Measurements from ENCODE around the gene PDCD5.

PDCD5 gene

GRCh38 chr19:32614916-32615315 is 33.9 kb downstream of the PDCD5 start:
- no peak for DNase-seq (ENCODE audit: low read depth)
- TF ChIP-seq CTCF (IDR thresholded peaks at IDR 0.05; ENCODE audit: low read length, missing control alignments), result no peak

GRCh38 chr19:32615569-32615968 is 34.6 kb downstream of the PDCD5 start:
- no peak for TF ChIP-seq CTCF (IDR thresholded peaks at IDR 0.05; ENCODE audit: low read length, missing control alignments)
- no peak for DNase-seq (ENCODE audit: low read depth)

More at GRCh38 chr19:32614916-32615315, 33.9 kb downstream of the PDCD5 start:
- no peak overlapping the region for H3K4me3 ChIP-seq (replicated peaks; ENCODE audit: low read depth, low read length)

GRCh38 chr19:32619051-32619685 is 38.2 kb downstream of the PDCD5 start:
- no peak for TF ChIP-seq CTCF (IDR thresholded peaks at IDR 0.05; ENCODE audit: low read length, missing control alignments)
- DNase-seq (ENCODE audit: low read depth), result no peak
- no peak overlapping the region for H3K4me3 ChIP-seq (replicated peaks; ENCODE audit: low read depth, low read length)

More at GRCh38 chr19:32615569-32615968, 34.6 kb downstream of the PDCD5 start:
- H3K4me3 ChIP-seq (replicated peaks; ENCODE audit: low read depth, low read length), result no peak overlapping the region

- no peak for DNase-seq (ENCODE audit: low read depth)
- no peak for TF ChIP-seq CTCF (IDR thresholded peaks at IDR 0.05; ENCODE audit: low read length, missing control alignments)
- no peak overlapping the region for H3K4me3 ChIP-seq (replicated peaks; ENCODE audit: low read depth, low read length)
Measured at GRCh38 chr19:32622002-32622401, 41.0 kb downstream of the PDCD5 start.

- no peak for TF ChIP-seq CTCF (IDR thresholded peaks at IDR 0.05; ENCODE audit: low read length, missing control alignments)
- no peak overlapping the region for H3K4me3 ChIP-seq (replicated peaks; ENCODE audit: low read depth, low read length)
- DNase-seq (ENCODE audit: low read depth), result peak; percentile 49
Measured at GRCh38 chr19:32624410-32624809, 43.4 kb downstream of the PDCD5 start.

GRCh38 chr19:32626969-32627368 is 46.0 kb downstream of the PDCD5 start:
- H3K4me3 ChIP-seq (replicated peaks; ENCODE audit: low read depth, low read length), result no peak overlapping the region
- no peak for DNase-seq (ENCODE audit: low read depth)
- no peak for TF ChIP-seq CTCF (IDR thresholded peaks at IDR 0.05; ENCODE audit: low read length, missing control alignments)

- no peak for DNase-seq (ENCODE audit: low read depth)
- H3K4me3 ChIP-seq (replicated peaks; ENCODE audit: low read depth, low read length), result no peak overlapping the region
- TF ChIP-seq CTCF (IDR thresholded peaks at IDR 0.05; ENCODE audit: low read length, missing control alignments), result no peak
Measured at GRCh38 chr19:32627714-32628270, 46.8 kb downstream of the PDCD5 start.
